Stimulated activated CD4-positive, alpha-beta T cell treated with anti-CD3 and anti-CD28 coated beads, Interleukin-1b, Interleukin-23, amount 100 ng/mL, for 1 hour (primary cell): ENCODE measurements around the gene ACOT8.
"Not testable (repeated sequence)": the region's sequence is repeated elsewhere in the genome, so short reads cannot be mapped to it uniquely, and the experiment has no call there.

ENCODE experiments used
- DNase-seq, 2 donors: peaks; one replicate each; pipeline ENCODE4 v3.0.0-alpha.2; 2020; ENCODE audit warnings: low read depth in 2 of 2

The ACOT8 gene

DNA sequence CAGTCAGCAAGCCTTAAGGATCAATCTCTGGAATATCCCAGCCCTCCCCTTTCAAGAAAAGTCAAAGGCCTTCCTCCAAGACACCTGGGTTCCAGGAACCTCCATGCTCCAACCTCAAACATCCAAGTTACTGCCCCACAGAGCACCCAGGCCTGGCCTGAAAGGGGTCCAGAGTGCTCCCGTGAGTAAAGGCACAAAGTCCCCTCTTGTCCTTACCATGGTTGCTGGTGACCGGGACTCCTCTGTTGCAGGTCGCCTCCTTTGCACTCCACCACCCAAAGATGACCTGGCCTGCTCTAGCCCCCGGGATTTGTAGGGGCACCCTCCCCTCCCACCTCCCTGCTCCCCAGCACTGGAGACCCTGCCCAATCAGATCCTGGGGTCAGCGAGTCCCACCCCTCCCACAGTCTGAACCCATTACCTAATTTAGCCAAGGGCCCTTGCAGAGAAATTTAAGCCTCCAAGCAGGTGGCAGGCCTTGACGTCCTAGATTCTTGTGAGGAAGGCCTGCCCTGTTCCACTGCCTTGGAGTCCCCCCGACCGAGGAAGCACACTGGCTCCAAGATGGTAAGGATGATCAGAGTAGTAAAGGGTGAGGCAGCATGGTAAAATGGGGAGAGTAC is 30.1 kb downstream of the ACOT8 start, which contains the start of gene TNNC2:
Gene TNNC2 (minus strand): TSS at position 283 of the 623 bp plus-strand sequence. CDS start 64 bp downstream, at position 219.
- no peak for DNase-seq

DNA sequence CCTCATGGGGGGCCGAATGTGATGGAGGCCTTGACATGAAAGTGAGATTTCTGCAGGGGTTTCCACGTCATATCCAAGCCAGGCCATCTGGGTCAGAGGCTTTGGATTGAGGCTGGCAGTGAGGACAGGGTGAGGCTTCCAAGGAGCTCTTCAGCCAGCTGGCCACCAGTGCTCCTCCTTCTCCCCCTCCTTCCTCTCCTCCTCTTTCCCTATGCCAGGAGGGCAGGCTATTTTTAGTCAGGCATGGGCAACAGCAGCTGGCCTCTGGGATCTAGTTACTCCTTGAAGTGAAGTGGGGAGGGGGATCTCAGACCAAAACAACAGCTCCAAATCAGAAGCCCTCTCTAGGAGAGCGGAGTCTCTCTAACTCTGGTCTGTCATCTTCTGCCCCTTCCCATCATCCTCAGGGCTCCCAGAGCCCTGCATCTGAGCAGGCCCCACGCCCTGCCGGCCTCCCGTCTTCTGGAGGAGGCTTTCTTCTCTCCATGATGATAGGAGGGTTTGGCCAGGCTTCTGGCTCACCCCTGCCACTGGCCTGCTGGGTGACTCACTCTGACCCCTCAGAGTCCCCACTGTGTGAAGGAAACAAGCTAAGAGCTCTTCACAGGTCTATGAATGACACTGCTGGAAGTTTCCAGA is 30.7 kb downstream of the ACOT8 start:
- DNase-seq: no peak

DNA sequence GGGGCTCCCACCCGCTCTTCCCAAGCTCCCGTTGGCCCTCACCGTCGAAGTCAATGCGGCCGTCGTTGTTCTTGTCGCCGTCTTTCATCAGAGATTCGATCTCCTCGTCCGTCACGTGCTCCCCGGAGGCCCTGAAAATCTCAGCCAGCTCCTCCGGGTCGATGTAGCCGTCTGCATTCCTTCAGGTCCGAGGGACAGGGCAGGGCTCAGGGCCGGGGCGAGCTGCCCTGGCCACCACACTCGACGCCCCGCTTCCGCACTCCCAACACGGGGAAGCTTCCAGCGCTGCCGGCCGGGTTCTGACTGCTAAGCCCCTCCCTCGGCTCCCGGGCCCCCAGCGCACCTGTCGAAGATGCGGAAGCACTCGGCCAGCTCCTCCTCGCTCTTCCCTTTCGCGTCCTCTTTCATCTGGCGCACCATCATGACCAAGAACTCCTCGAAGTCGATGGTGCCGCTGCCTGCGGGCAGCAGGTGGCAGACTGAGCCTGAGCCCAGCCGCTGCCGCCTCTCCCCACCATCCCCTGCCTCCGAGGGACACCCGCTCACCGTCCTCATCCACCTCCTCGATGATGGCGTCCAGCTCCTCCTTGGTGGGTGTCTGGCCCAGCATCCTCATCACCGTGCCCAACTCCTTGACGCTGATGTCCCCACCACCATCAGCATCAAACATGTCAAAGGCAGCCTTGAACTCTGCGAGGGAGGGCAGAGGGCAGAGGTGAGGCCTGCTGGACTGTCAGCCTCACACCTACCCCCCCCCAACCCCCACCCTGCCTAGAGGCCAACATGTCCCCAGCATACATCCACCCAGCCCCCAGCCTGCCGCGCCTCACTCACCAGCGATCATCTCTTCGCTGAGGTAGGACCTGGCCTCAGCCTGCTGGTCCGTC is 33.0 kb downstream of the ACOT8 start:
- peak in 1 of 2 donors; percentile 14 for DNase-seq

DNA sequence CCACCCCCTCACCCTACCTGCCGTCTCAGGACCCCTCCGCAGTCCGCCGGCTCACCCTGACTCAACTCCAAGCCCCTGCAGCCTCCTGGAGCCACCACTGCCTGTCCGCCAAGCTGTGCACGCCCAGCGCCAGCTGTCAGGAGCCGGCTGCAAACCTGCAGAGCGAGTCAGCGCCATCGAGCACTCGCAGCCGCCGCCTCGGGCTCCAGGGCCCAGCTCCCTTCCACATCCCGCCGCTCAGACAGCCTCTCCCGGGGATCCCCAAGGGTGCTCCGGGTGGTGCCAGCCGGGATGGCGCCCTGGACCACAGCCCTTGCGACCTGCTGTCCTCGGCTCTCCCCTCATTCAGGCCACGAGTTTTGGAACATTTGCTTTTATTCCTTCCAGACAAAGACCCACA is 34.3 kb downstream of the ACOT8 start:
- no peak for DNase-seq

DNA sequence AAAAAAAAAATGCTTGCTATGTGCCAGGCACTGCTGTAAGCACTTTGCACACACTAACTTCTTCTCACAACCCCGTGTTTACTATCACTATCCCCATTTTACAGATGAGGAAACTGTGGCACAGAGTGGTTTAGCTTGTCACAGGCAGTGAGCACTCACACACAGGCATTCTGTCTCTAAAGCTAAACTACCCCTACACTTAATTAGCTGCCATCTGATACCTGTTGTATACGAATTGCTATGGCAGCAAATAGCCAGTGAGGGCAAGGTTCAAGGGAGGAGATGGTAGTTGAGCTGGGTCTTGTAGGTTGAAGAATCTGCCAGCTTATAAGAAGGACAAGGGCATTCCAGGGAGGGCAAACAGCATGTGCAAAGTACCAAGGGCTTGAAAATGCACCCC is 35.2 kb downstream of the ACOT8 start:
- DNase-seq: no peak

DNA sequence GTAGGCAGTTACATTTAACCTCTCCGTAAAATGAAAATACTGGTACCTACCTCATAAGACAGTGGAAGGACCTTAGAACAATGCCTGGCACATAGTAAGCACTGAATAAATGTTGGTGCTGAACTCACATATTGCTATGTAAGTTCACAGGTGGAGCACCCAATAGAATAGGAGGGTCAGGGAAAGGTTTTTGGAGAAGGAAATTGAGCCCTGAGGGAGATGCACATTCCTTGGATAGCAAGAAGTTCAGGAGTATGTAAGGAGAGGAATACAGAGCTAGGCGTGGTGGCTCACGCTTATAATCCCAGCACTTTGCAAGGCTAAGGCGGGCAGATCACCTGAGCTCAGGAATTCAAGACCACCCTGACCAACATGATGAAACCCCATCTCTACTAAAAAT is 37.7 kb downstream of the ACOT8 start:
- DNase-seq: no peak

DNA sequence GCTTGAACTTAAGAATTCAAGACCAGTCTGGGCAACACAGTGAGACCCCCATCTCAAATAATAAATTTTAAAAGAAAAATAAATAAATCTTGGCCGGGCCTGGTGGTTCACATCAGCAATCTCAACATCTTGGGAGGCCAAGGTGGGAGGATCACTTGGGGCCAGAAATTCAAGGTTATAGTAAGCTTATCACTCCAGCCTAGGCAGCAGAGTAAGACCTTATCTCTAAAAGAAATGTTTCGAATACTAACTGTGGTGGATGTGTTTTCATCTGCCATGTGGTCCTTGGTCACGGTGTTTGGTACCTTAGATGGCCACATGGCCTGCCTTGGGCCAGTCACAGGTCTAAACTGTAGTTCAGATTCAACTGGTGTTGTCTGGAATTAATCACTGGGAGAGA is 39.0 kb downstream of the ACOT8 start:
- no peak for DNase-seq

DNA sequence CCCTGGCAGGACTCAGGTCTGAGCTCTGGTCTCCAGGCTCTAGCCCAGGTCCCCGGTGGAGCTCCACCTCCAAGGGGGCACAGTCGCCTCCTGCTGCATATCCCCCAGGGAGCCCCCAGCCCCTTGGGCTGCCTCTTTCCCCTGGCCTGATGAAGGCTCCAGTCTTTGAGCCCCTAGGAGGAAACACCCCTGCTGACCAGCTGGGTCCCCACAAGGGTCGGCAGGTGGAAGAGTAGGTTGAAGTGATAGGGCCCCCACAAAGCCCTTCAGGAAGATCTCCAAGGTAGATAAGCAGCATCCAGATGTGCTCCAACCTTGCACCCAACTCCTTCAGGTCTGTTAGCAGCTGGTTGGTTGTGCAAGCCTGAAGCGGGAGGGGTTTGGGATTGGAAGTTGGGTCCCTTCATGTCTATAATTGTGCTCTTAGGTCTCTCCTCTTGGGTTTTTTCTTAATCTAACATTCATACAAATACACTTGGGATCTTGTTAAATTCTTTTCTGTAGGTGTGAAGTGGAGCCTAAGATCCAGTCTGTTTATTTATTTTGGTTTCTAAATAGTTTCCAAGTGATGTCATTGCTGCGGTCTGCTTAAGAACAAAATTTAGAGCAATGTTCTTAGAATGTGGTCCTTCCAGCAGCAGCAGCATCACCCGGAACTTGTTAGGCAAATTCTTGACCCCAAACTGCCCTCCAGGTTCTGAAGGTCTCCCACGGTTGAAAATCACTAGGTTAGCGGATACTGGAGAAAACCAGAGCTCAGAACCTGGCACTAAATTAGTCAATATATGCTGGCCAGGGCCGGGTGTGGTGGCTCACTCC is 39.6 kb downstream of the ACOT8 start:
- DNase-seq: no peak

DNA sequence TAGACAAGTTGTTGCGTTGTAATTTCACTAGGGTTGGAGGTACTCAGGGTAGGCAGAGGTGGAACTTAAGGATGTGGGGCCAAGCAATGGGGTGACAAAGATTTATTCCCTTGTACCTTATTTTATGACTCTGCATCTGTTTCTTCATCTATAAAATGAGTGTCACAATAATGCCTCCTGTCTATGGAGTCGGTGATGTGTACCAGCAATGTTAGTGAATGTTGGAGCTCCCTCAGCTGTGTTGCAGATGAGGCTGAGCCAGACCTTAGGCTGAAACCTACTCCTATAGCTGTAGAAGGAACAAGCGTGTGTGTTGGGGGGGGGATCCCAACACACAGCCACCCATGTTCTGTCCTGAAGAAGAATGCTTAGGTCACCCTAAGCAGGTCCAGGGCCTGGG is 40.2 kb downstream of the ACOT8 start:
- no peak for DNase-seq

DNA sequence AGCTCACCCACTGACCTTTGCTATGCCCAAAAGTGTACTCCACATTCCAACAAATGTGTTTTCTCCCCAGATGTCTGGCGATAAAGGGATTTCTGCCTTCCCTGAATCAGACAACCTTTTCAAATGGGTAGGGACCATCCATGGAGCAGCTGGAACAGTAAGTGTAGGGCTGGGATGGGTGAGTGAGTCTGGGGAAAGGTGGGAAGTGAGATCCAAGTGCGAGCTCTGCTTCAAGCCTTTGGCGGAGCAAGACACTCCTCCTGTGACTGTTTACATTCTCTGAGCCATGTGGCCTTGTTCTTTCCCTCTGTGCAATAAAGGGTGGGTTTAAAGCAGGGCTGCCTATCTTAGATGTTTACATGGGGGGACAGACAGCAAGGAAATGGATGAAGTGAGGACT is 42.9 kb downstream of the ACOT8 start:
- no peak for DNase-seq

DNA sequence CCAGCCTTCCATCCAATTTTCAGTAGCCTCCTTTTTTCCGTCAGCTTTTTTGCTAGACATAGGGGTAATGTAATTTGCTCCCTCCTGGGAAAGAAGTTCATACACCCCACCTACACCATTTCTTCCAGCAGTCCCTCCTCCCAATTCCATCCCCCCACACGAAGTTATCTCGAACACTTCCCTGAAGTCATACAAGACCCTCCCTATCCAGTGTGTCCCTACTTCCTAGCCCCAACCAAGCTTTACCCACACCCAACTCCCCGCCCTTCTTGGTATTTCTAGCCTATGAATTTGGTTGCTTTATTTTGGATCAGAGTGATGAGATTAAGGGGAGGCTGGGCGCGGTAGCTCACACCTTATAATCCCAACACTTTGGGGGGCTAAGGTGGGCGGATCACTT is 43.7 kb downstream of the ACOT8 start:
- DNase-seq: no peak

DNA sequence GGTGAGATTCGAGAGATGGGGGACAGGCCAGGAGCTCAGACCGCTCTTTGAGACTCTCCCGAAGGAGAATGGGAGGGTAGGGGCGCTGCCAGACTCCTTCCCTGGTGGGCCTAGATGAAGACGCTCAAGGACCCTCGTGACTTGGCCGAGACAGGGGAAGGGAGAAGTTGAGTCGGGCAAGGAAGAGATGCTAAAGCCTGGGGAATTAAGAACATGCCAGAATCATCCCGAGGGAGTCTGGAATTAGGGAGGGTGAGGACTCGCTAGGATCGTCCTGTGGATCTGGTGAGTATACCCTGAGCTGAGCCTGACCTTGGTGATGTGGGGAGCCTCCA is 44.2 kb downstream of the ACOT8 start:
- DNase-seq: no peak

DNA sequence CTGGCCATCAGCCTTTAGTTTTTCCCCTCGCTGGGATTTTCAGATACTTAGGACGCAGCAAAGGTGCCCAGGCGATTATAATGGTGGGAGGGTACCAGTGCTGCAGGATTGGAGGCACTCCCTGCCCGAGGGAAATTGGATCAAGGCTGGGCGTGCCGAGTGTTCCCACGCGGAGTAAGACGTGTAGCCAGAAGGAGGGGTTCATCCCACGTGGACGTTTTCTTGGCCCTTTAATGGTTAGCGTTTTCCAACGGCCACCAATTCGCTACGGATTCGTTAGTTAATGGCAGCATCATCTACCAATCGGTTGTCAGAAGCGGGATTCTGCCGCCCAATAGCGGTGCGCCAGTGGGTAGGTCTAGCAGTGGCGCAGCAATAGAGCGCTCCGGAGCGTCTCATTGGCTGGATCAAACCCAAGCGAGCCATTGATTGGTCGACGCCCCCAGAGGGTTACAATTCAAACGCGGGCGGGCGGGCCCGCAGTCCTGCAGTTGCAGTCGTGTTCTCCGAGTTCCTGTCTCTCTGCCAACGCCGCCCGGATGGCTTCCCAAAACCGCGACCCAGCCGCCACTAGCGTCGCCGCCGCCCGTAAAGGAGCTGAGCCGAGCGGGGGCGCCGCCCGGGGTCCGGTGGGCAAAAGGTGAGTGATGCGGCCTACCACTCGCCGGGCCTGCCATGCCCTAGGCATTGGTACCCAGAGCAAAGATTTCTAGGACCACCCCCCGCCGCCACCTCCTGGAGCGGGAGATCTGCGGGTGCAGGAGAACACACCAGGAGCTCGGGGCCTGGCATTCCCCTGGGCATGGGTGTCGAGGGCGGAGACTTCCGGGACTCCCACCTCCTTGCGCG is 44.8 kb downstream of the ACOT8 start, which contains the start of gene UBE2C:
Gene UBE2C (plus strand): TSS at position 488 of the 849 bp plus-strand sequence. CDS start 52 bp downstream, at position 540.
- peak; percentile 75 to 82 for DNase-seq

DNA sequence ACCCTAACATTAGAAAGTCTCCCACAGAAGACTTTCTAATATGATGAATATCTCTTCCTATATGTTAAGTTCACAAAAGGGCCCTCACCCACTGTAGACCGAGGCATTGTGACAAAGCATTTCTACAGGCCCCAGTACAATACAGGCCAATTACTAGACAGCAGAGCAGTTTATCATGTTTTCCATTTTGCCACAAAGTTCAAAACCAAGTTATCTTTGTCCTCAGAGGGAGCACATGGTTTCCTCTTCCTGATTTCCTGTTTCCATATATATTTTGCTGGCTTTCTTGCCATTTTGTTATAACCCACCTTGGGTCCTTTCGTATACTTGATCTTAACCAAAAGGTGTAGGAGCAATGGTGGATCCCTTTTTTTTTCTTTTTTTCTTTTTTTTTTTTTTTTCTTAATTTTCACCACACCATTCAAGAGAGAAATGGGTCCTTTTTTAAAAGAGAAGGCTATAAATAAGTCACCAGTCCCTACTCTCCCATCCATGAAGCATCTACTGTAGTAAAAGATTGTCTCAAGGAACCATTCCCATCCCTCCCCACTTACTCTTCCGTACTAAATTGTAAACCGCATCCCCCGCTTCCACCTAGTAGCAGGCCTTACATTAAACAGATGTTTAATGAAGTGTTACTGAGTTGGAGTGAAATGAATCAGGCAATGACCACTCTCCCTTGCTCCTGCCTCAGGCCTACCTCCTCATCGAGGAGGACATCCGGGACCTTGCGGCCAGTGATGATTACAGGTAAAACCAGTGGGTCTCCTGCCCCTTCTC is 46.8 kb downstream of the ACOT8 start:
- no peak for DNase-seq

DNA sequence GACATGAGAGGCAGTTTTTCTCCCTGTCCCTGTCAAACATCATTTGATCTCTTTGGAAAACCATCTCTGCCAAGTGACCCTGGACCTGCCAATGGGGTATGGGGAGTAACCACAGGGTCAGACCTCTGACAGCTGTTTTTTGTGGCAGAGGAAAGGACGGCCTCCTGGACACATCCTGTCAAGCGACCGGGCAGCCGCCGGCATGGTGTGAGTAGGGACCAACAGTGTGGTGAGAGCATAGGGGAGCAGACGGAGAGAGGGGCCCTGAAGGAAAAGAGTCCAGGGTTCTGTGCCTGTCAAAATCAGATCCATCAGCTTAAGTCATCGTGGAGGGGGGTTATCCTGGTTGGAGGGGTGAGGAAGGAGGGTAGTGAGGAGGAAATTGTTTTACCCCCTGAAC is 55.3 kb downstream of the ACOT8 start:
- DNase-seq: no peak

DNA sequence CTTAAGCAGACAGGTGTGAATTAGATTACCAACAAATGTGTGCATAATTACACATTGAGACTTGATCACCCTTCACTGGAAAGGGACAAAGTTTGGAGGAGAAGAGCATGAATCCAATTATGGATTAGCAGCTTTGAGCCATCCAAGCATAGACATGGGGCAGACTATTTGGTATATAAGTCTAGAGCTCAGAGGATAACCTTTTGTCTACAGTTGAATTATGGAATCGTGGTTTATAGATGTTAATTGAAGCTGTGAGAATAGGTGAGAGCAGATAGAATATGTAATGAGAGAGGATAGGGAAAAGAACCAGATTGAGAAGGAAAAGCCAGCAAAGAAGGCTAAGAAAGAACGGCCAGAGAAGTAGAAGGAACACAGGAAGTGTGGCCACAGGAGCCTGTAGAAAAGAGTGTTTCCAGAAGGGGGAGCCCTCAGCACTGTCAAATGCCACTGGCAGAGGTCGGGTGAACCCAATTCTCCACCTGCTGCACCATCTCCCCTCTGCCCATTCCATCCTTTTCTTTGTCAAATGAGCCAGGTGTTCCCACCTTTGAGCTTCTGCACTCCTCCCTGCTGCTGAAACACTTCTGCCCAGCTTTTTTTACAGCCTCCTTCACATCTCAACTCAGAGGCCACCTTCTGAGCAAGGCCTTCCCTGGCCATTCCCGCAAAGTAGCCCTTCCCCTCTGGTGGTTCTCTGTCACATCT is 58.1 kb downstream of the ACOT8 start:
- peak in 1 of 2 donors; percentile 29 for DNase-seq

DNA sequence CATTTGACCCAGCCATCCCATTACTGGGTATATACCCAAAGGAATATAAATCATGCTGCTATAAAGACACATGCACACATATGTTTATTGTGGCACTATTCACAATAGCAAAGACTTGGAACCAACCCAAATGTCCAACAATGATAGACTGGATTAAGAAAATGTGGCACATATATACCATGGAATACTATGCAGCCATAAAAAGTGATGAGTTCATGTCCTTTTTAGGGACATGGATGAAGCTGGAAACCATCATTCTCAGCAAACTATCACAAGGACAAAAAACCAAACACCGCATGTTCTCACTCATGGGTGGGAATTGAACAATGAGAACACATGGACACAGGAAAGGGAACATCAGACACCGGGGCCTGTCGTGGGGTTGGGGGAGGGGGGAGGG is 59.2 kb downstream of the ACOT8 start:
- not testable (repeated sequence) for DNase-seq

DNA sequence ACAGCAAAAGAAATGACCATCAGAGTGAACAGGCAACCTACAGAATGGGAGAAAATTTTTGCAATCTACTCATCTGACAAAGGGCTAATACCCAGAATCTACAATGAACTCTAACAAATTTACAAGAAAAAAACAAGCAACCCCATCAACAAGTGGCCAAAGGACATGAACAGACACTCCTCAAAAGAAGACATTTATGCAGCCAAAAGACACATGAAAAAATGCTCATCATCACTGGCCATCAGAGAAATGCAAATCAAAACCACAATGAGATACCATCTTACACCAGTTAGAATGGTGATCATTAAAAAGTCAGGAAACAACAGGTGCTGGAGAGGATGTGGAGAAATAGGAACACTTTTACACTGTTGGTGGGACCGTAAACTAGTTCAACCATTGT is 59.7 kb downstream of the ACOT8 start:
- not testable (repeated sequence) for DNase-seq

DNA sequence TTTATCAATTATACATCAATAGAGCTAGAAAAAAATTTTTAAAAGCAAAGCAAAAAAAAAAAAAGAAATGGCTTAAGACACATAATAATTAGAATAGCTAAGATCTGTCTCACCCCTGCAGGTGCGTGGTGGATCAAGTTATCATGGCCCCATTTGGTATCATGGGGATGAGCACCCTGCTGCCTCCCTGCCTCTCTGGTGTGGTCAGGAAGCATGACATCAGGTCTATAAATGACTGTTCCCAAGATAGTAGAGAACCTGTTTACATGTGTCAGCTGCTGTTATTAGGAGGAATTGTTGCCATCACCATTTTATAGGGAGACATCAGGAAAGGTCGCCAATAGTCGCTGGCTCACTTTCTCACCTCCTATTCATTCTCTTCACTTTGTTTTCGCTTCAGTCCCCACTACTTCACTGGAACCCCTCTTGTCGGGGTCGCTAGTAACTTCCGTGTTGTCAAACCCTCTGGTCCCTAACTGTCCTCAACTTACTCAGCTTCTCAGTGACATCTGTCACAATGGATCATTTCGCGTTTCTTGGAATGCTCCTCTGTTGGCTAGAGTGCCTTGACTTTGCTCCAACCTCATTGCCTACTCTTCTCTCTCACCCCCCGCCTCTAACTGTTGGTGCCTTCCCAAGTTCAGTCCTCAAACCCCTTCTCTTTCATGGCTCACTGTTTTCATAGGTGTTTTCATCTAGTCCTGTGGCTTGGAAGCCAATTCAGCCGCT is 60.7 kb downstream of the ACOT8 start:
- no peak for DNase-seq
